ENCODE measurements around the gene KRT76. TPM values are rescaled to one million over a fixed set of nuclear protein-coding genes. Genes with fewer than 3 reads are reported as not detected.

The KRT76 gene
- total RNA-seq, 1 experiment from 2014 or later, result 0.21 TPM

DNA sequence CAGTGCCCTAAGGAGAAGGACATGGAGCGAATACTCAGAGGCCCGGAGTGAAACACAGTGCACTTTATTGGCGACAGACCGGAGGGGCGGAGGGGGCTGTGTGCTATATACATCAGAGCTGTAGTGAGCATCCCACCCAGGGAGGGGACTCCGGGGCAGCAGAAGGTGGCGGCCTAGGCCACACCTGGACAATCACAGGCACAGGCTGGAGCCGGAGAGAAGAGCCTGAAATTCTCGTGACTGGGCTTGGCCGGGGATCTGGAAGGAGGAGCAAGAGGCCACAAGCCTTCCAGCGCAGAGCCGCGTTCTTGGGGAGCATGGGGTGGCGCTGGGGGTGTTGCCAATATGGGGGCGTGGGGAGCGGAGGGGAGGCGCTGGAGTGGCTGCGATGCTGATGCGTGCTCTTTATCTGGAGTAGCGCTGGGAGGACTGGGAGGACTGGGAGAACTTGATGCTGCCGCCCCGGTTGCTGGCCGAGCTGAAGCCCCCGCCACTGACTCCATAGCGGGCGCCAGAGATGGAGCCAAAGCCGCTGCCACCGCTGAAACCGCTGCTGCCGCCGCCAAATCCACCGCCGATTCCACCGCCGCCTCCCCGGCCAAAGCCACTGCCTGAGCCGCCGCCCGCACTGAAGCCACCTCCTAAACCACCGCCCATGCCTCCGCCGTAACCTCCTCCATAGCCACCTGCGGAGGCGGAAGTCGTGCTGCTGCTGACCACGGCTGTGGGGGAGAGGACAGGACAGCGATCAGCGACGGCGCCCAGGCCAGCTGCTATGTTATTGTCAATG is 12.7 kb upstream of the KRT76 start:
- Histone ChIP-seq H3K36me3 (no peaks in the 10 kb centered on the region), H3K4me3 (no peak overlapping the region), H3K4me1 (replicated peaks) (peaks cover 10% of the 10 kb centered on the region), H3K27ac (no peak overlapping the region), H3K9me3 (replicated peaks) (peaks cover 44% of the 10 kb centered on the region), H3K27me3 (replicated peaks) (peaks cover 92% of the 10 kb centered on the region)
- peak in 1 of 2 experiments; percentile 80 for DNase-seq (ENCODE audit: low read depth in 1 of 2, low spot score in 2 of 2)

DNA sequence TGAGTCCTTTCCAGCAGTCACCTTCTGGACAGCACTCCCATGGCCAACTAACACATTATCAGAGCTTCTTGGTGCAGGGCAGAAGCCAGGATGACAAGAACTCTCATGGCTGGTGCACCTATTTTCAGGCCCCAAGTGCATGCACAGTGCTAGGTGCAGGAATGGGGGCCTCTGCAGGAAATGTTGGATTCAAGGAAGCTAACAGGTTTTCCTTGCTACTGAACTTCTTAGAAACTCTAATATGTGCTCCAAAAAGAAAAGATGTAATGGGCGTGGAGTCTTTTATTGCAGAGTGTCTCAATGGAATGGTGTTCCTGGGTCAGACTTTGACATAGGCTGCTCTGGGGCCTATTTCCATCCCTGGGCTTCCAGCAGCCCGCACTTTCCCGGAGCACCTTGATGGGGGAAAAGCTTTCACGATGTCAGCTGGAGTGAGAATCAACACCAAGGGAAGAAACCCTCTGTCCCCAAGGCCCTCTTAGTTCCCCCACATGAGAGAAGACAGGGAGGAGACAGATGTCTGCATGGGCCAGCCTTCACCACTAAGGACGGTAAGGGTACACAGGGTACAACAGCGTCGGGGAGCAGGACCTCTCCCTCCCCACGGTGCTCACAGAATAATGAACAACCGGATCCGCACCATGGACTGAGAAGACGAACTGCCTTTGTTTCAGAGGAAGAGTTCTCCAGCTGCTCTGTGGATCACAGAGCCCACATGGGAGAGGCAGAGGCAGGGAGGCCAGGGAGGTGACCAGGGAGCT is 11.9 kb upstream of the KRT76 start:
- H3K4me3 ChIP-seq, result no peak overlapping the region
- no peaks in the 10 kb centered on the region for H3K36me3 ChIP-seq
- peaks cover 38% of the 10 kb centered on the region for H3K9me3 ChIP-seq (replicated peaks)
- peaks cover 94% of the 10 kb centered on the region for H3K27me3 ChIP-seq (replicated peaks)
- peaks cover 3% of the 10 kb centered on the region for H3K4me1 ChIP-seq (replicated peaks)
- peak; percentile 79 to 91 for DNase-seq (ENCODE audit: low read depth in 1 of 2, low spot score in 2 of 2)
- no peak overlapping the region for H3K27ac ChIP-seq

GRCh38 chr12:52788192-52788875 is 11.2 kb upstream of the KRT76 start:
- peaks cover 97% of the 10 kb centered on the region for H3K27me3 ChIP-seq (replicated peaks)
- no peak overlapping the region for H3K4me3 ChIP-seq
- H3K4me1 ChIP-seq (replicated peaks), result peaks cover 3% of the 10 kb centered on the region
- no peak overlapping the region for H3K27ac ChIP-seq
- DNase-seq (ENCODE audit: low read depth in 1 of 2, low spot score in 2 of 2), result peak; percentile 81 to 91
- H3K9me3 ChIP-seq (replicated peaks), result peaks cover 41% of the 10 kb centered on the region
- no peaks in the 10 kb centered on the region for H3K36me3 ChIP-seq

- Histone ChIP-seq H3K27ac (no peak overlapping the region), H3K9me3 (replicated peaks) (peaks cover 42% of the 10 kb centered on the region), H3K4me1 (replicated peaks) (peaks cover 3% of the 10 kb centered on the region), H3K36me3 (no peaks in the 10 kb centered on the region), H3K27me3 (replicated peaks) (peaks cover 92% of the 10 kb centered on the region), H3K4me3 (no peak overlapping the region)
- peak in 1 of 2 experiments; percentile 91 for DNase-seq (ENCODE audit: low read depth in 1 of 2, low spot score in 2 of 2)
Measured at GRCh38 chr12:52787324-52788191, 10.4 kb upstream of the KRT76 start.

DNA sequence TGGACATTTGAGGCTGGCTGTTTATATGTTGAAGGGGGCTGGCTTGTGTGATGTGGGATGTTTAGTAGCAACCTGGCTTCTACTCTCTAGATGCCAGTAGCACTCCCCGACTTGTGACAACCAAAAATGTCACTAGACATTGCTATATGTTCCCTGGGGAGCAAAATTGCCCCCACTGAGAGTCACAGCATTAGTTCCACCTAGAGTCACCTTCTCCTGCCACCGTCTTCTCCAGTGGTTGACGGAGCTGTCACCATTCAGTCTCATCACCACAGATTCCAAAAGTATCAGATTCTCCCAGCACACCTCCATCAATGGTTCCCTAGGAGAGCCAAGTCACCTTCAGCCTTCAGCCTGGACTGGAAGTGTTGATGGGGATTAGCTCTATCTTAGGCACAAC is 7.8 kb upstream of the KRT76 start:
- Histone ChIP-seq H3K27ac (no peak overlapping the region), H3K4me3 (no peak overlapping the region), H3K9me3 (replicated peaks) (peaks cover 22% of the 10 kb centered on the region), H3K27me3 (replicated peaks) (peaks cover 92% of the 10 kb centered on the region), H3K36me3 (no peaks in the 10 kb centered on the region), H3K4me1 (replicated peaks) (no peaks in the 10 kb centered on the region)
- DNase-seq (ENCODE audit: low read depth in 1 of 2, low spot score in 2 of 2), result peak in 1 of 2 experiments; percentile 91

- peak; percentile 79 to 92 for DNase-seq (ENCODE audit: low read depth in 1 of 2, low spot score in 2 of 2)
Measured at GRCh38 chr12:52783563-52784316, 6.6 kb upstream of the KRT76 start.

DNA sequence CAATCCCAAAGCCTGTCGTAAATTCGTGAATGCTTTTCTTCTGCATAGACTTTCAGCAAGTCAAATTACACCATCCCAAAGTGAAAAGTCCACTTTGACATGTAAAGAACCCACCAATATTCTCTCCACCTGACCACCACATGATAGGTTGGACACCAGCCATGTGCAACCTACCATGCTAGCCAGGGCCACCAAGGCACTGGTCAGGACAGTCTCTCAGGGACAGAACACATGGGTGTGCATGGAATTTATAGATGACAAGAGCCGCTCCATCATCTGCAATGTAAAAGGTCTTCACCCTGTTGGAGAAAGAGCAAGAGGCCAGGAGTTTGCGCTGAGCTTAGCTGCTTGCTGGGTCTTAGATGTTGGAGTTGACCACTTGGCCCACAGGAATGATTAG is 5.4 kb upstream of the KRT76 start:
- Histone ChIP-seq H3K4me3 (no peak overlapping the region), H3K27me3 (replicated peaks) (peaks cover 92% of the 10 kb centered on the region), H3K4me1 (replicated peaks) (no peaks in the 10 kb centered on the region), H3K9me3 (replicated peaks) (peaks cover 28% of the 10 kb centered on the region), H3K36me3 (no peaks in the 10 kb centered on the region), H3K27ac (no peak overlapping the region)
- peak; percentile 78 to 92 for DNase-seq (ENCODE audit: low read depth in 1 of 2, low spot score in 2 of 2)

More at GRCh38 chr12:52783563-52784316, 6.6 kb upstream of the KRT76 start:
- H3K9me3 ChIP-seq (replicated peaks), result peaks cover 28% of the 10 kb centered on the region
- H3K27ac ChIP-seq, result no peak overlapping the region
- peaks cover 92% of the 10 kb centered on the region for H3K27me3 ChIP-seq (replicated peaks)
- no peaks in the 10 kb centered on the region for H3K4me1 ChIP-seq (replicated peaks)
- H3K4me3 ChIP-seq, result no peak overlapping the region
- no peaks in the 10 kb centered on the region for H3K36me3 ChIP-seq

DNA sequence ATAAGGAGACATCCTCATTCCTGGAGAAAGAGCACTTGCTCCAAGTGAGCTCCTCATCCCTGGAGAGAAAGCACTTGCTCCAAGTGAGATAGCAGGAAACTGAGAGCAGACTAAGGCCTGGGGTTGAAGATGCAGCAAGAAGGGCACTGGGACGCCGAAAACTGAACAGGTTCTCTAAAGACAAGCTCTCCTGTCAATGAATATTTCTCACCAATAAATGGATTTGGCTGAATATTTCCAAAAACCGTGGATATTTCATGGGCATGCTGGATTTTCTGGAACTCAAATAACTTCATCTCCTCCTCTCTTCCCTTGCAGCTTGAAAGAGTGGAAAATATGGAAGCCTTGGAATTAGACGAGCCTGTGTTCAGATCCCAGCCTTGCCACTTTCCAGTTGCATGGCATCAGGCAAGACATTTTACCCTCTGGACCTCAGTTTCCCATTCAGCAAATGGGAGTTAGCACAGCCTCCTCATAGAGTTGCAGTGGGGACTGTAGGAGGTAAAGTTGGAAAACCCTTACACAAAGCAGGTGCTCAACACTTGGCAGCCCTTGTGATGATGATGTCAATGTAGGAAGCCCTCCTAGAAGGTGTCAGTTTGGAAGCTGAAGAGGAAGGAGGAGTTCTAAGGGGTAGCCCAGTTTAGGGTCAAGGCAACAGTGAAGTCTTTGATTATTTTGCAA is 4.4 kb upstream of the KRT76 start:
- H3K4me3 ChIP-seq, result no peak overlapping the region
- peak; percentile 75 to 90 for DNase-seq (ENCODE audit: low read depth in 1 of 2, low spot score in 2 of 2)
- H3K4me1 ChIP-seq (replicated peaks), result no peaks in the 10 kb centered on the region
- H3K36me3 ChIP-seq, result no peaks in the 10 kb centered on the region
- no peak overlapping the region for H3K27ac ChIP-seq
- H3K27me3 ChIP-seq (replicated peaks), result peaks cover 92% of the 10 kb centered on the region
- peaks cover 24% of the 10 kb centered on the region for H3K9me3 ChIP-seq (replicated peaks)

- Histone ChIP-seq H3K9me3 (replicated peaks) (peaks cover 18% of the 10 kb centered on the region), H3K27ac (no peak overlapping the region), H3K4me3 (no peak overlapping the region), H3K27me3 (replicated peaks) (peaks cover 93% of the 10 kb centered on the region), H3K4me1 (replicated peaks) (no peaks in the 10 kb centered on the region), H3K36me3 (no peaks in the 10 kb centered on the region)
- DNase-seq (ENCODE audit: low read depth in 1 of 2, low spot score in 2 of 2), result peak; percentile 76 to 86
Measured at GRCh38 chr12:52779914-52780313, 2.8 kb upstream of the KRT76 start.

DNA sequence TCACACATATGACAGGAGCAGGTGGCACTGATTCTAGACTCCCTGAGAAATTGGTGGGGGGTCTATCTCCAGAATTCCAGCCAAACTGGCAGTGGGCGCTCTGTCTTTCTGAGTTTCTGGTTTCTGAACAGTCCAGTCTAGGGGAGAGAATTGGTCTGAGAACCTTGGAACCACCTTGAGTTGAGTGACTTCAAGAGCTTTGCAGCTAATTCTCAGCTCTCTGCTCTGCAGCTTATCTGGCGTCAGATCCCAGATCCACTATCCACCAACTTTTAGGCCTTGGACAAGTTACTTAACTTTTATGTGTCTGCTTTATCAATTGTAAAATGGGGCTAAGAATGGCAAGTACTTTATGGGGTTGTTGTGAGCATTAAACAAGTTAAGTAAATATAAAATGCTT is 1.7 kb upstream of the KRT76 start:
- H3K27ac ChIP-seq, result no peak overlapping the region
- peak; percentile 78 to 88 for DNase-seq (ENCODE audit: low read depth in 1 of 2, low spot score in 2 of 2)
- no peak overlapping the region for H3K4me3 ChIP-seq
- H3K36me3 ChIP-seq, result no peaks in the 10 kb centered on the region
- no peaks in the 10 kb centered on the region for H3K4me1 ChIP-seq (replicated peaks)
- H3K9me3 ChIP-seq (replicated peaks), result peaks cover 15% of the 10 kb centered on the region
- H3K27me3 ChIP-seq (replicated peaks), result peaks cover 95% of the 10 kb centered on the region

DNA sequence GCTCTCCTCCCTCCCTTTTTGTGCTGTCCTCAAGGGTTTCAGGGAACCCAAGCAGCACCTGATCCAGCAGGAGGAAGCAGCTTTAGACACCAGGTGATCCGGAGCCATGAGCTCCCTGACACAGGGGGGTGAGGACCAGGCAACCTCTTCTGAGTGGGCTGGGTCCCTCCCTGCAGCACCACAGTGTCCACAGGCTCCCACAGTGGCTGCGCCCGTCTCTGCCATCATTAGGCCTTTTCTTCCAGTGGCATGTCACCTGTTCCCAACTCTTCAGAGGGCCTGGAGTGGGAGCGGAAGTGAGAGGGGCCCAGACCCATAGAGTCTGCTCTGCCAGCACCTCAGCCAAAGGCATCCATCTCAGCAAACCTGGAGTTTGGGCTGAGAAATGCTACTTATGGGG is 421 bp upstream of the KRT76 start:
- Histone ChIP-seq H3K4me3 (no peak overlapping the region), H3K36me3 (no peaks in the 10 kb centered on the region), H3K4me1 (replicated peaks) (no peaks in the 10 kb centered on the region), H3K9me3 (replicated peaks) (peaks cover 12% of the 10 kb centered on the region), H3K27ac (no peak overlapping the region), H3K27me3 (replicated peaks) (peaks cover 100% of the 10 kb centered on the region)
- DNase-seq (ENCODE audit: low read depth in 1 of 2, low spot score in 2 of 2), result no peak

DNA sequence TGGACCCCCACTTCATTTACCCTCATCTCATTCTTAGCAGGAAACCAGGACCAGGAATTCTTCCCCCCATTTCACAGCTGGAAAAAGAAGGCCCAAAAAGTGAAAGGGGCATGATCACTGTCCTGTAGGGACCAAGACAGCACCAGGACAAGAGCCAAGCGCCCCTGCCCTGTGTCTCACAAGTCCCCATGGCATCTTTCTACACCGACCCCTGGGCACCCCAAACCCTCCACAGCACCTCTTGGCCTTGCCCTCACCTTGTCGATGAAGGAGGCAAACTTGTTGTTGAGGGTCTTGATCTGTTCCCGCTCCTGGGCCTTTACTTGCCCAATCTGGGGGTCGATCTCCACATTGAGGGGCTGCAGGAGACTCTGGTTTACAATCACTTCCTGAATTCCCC is 710 bp downstream of the KRT76 start:
- Histone ChIP-seq H3K27me3 (replicated peaks) (peaks cover 100% of the 10 kb centered on the region), H3K36me3 (no peaks in the 10 kb centered on the region), H3K9me3 (replicated peaks) (peaks cover 21% of the 10 kb centered on the region), H3K4me1 (replicated peaks) (no peaks in the 10 kb centered on the region), H3K27ac (no peak overlapping the region), H3K4me3 (no peak overlapping the region)
- DNase-seq (ENCODE audit: low read depth in 1 of 2, low spot score in 2 of 2), result peak in 1 of 2 experiments; percentile 80

All from SJSA1 (cell line).